B cell (primary cell): ENCODE results near the gene PLBD1. TPM values are rescaled to one million over a fixed set of nuclear protein-coding genes. Genes with fewer than 3 reads are reported as not detected.

Experiments used
- ATAC-seq: fragments of 200-7000 bp; cut with Tn5 transposase; one replicate; pipeline ENCODE4 v1.10.0; 2021; ENCODE audit warnings: low read depth, mild to moderate bottlenecking, moderate number of reproducible peaks, moderate library complexity
- CTCF ChIA-PET: fragments of 350-600 bp; sonication (Branson Sonifier 250); formaldehyde crosslinking; loops from one replicate; lab custom pipeline; 2021; ENCODE audit warnings: antibody characterized with exemption, inconsistent platforms; lab: Charles Lee
- POLR2A ChIA-PET: fragments of 350-600 bp; sonication (Branson Sonifier 250); formaldehyde crosslinking; loops from one replicate; lab custom pipeline; 2021; ENCODE audit warnings: antibody characterized with exemption; lab: Charles Lee
- DNase-seq: peaks from one replicate; pipeline ENCODE4 v3.0.0; 2013
- H2AFZ ChIP-seq: 2 replicates; pipeline ENCODE4 v1.6.1; 2012; ENCODE audit warnings: mild to moderate bottlenecking, low read depth, low read length; ENCODE audit not compliant: insufficient read depth, poor library complexity, severe bottlenecking
- H3K27ac ChIP-seq, 2 donors: 1 replicate in 1 of 2; 2 replicates in 1 of 2; pipeline ENCODE4 v1.5.1; 2012 to 2013; ENCODE audit warnings: low read length in 2 of 2, mild to moderate bottlenecking in 2 of 2, moderate library complexity in 1 of 2
- H3K27me3 ChIP-seq, 4 experiments: fragments of 200-600 bp in 1 of 4; sonication (generic) in 1 of 4; replicated peaks in 1 of 4; 1 replicate in 2 of 4; 2 replicates in 2 of 4; pipeline versions ENCODE4 v1.6.1 to v1.7.0; 2013 to 2016; ENCODE audit warnings: low read length in 3 of 4, mild to moderate bottlenecking in 2 of 4, mixed read lengths in 1 of 4, moderate library complexity in 1 of 4; ENCODE audit not compliant: insufficient read depth in 4 of 4, control insufficient read depth in 3 of 4; ENCODE audit errors: control extremely low read depth in 1 of 4
- H3K36me3 ChIP-seq, 2 experiments: replicated peaks in 1 of 2; 1 replicate in 1 of 2; 2 replicates in 1 of 2; pipeline versions ENCODE4 v1.6.1 to v1.7.1; 2013; ENCODE audit warnings: low read length in 1 of 2; ENCODE audit not compliant: insufficient read depth in 2 of 2, control insufficient read depth in 1 of 2; ENCODE audit errors: control extremely low read depth in 1 of 2, extremely low read depth in 1 of 2
- H3K4me1 ChIP-seq, 2 donors: fragments of 200-600 bp in 1 of 2; sonication (generic) in 1 of 2; 1 replicate in 1 of 2; 2 replicates in 1 of 2; pipeline versions ENCODE4 v1.5.1 to v1.6.1; 2013 to 2017; ENCODE audit warnings: low read length in 2 of 2; ENCODE audit not compliant: control insufficient read depth in 2 of 2, insufficient read depth in 2 of 2
- H3K4me2 ChIP-seq: replicated peaks from 2 replicates; pipeline ENCODE3; 2012; ENCODE audit warnings: mild to moderate bottlenecking, low read depth, low read length; ENCODE audit not compliant: poor library complexity, severe bottlenecking
- H3K4me3 ChIP-seq, 5 experiments: fragments of 200-600 bp in 1 of 5; sonication (generic) in 1 of 5; 1 replicate in 3 of 5; 2 replicates in 2 of 5; pipeline versions ENCODE4 v1.5.1 to v1.7.0; 2011 to 2016; ENCODE audit warnings: low read length in 4 of 5, mild to moderate bottlenecking in 4 of 5, low read depth in 2 of 5, control low read depth in 1 of 5, moderate library complexity in 1 of 5; ENCODE audit not compliant: insufficient read depth in 1 of 5; ENCODE audit errors: control extremely low read depth in 1 of 5, extremely low read depth in 1 of 5
- H3K79me2 ChIP-seq: fragments of 200-600 bp; sonication (generic); one replicate; pipeline ENCODE4 v1.6.0; 2016; ENCODE audit warnings: low read length; ENCODE audit not compliant: control insufficient read depth, insufficient read depth
- H3K9ac ChIP-seq: fragments of 200-600 bp; sonication (generic); 2 replicates; pipeline ENCODE4 v1.6.1; 2017; ENCODE audit warnings: mild to moderate bottlenecking, low read length, moderate library complexity
- H3K9me3 ChIP-seq, 3 donors: one replicate each; pipeline versions ENCODE4 v1.6.1 to v1.7.1; 2013; ENCODE audit warnings: low read length in 2 of 3; ENCODE audit not compliant: control insufficient read depth in 2 of 3, insufficient read depth in 1 of 3; ENCODE audit errors: control extremely low read depth in 1 of 3
- H4K20me1 ChIP-seq: 2 replicates; pipeline ENCODE4 v1.6.0; 2012; ENCODE audit warnings: mild to moderate bottlenecking, low read length; ENCODE audit not compliant: insufficient read depth, control insufficient read depth, poor library complexity, severe bottlenecking
- H3K27ac Mint-ChIP-seq: one replicate; pipeline ENCODE4 v1.8.0; 2021; ENCODE audit warnings: mixed read lengths
- H3K27me3 Mint-ChIP-seq: one replicate; pipeline ENCODE4 v1.8.0; 2021; ENCODE audit warnings: mixed read lengths
- H3K4me1 Mint-ChIP-seq: one replicate; pipeline ENCODE4 v1.8.0; 2021; ENCODE audit warnings: mixed read lengths
- H3K4me3 Mint-ChIP-seq: one replicate; pipeline ENCODE4 v1.8.0; 2021; ENCODE audit warnings: mixed read lengths
- H3K9me3 Mint-ChIP-seq: one replicate; pipeline ENCODE4 v1.8.0; 2022; ENCODE audit warnings: mixed read lengths; ENCODE audit not compliant: insufficient read depth
- CTCF ChIP-seq: fragments of 200-600 bp; IDR thresholded peaks from one replicate; pipeline ENCODE4 v1.8.0; 2022; ENCODE audit warnings: antibody characterized with exemption, mild to moderate bottlenecking
- EZH2 ChIP-seq: IDR thresholded peaks from 2 replicates; pipeline ENCODE4 v1.6.1; 2012; ENCODE audit warnings: borderline replicate concordance, low read depth, mild to moderate bottlenecking, moderate library complexity, low read length; ENCODE audit not compliant: insufficient read depth, poor library complexity, severe bottlenecking
- WGBS: methylation state at CpG from one replicate; pipeline ENCODE4 v1.1.5; 2013; ENCODE audit warnings: missing lambda C conversion rate; ENCODE audit not compliant: insufficient coverage; 5-methylcytosine and 5-hydroxymethylcytosine counted together
- intact Hi-C: fragments of 100-400 bp; cut with micrococcal nuclease; formaldehyde crosslinking; loops from one replicate; pipeline ENCODE4 v1.10.0; 2022
- polyA plus RNA-seq: library from polyadenylated mRNA; depleted of rRNA; stranded (reverse); fragments of >200 nt; gene quantifications from 2 replicates; pipeline ENCODE4 v1.2.3, GENCODE V29; 2012
- total RNA-seq, 2 donors: library from RNA; stranded (reverse); fragments of 120-200 nt in 1 of 2; gene quantifications; 1 replicate in 1 of 2; 2 replicates in 1 of 2; pipeline versions ENCODE4 v1.2.3 to v1.2.4, GENCODE V29; 2013 to 2022

The PLBD1 gene
- total and polyA plus RNA-seq, 2 donors (not counting 1 experiment from before 2014, with no cell fraction given): 1.1 to 1.6 TPM

- no peak for DNase-seq
- H3K9me3 Mint-ChIP-seq: peaks cover 22% of the 10 kb centered on the region
- H3K27ac ChIP-seq: no peak overlapping the region
- intact Hi-C loops: no loop called here
- H3K79me2 ChIP-seq: no peaks in the 10 kb centered on the region
- no peak for ATAC-seq
- no peak overlapping the region for H3K27ac Mint-ChIP-seq
- H3K36me3 ChIP-seq: no peaks in the 10 kb centered on the region
- TF ChIP-seq EZH2: no peak
- TF ChIP-seq CTCF: no peak
- no peak overlapping the region for H3K4me2 ChIP-seq
- H3K4me1 ChIP-seq: no peaks in the 10 kb centered on the region
- WGBS: no CpG with 5 or more reads among the region's 3 CpGs
- POLR2A ChIA-PET: no interaction called here
- H3K27me3 Mint-ChIP-seq: no peaks in the 10 kb centered on the region
- H3K4me1 Mint-ChIP-seq: peaks cover 5% of the 10 kb centered on the region
- no peaks in the 10 kb centered on the region for H3K27me3 ChIP-seq
- H3K4me3 ChIP-seq: no peak overlapping the region
- H2AFZ ChIP-seq: no peak overlapping the region
- no peaks in the 10 kb centered on the region for H4K20me1 ChIP-seq
- H3K9ac ChIP-seq: no peak overlapping the region
- CTCF ChIA-PET: interaction anchor here (0.9 kb wide), 1 partner anchor 9 kb away, joined by 3 read pairs; no protein-coding TSS in a partner anchor
- H3K4me3 Mint-ChIP-seq: no peak overlapping the region
- peaks cover 5 to 34% (median 21%) of the 10 kb centered on the region in 3 donors for H3K9me3 ChIP-seq
Measured at GRCh38 chr12:14605401-14605989, 37.8 kb upstream of the PLBD1 start.

- H3K27ac ChIP-seq: no peak overlapping the region
- no peaks in the 10 kb centered on the region for H4K20me1 ChIP-seq
- no peaks in the 10 kb centered on the region for H3K4me1 ChIP-seq
- TF ChIP-seq EZH2 (no peak), CTCF (no peak)
- H3K36me3 ChIP-seq: no peaks in the 10 kb centered on the region
- no peak overlapping the region for H3K4me3 ChIP-seq
- H3K9me3 ChIP-seq: peaks cover 2 to 38% (median 17%) of the 10 kb centered on the region in 3 donors
- H2AFZ ChIP-seq: no peak overlapping the region
- 100% methylated on average over 1 of the region's 4 CpGs for WGBS
- Mint-ChIP-seq H3K4me1 (peaks cover 5% of the 10 kb centered on the region), H3K27me3 (no peaks in the 10 kb centered on the region), H3K27ac (no peak overlapping the region), H3K4me3 (no peak overlapping the region), H3K9me3 (peaks cover 15% of the 10 kb centered on the region)
- H3K27me3 ChIP-seq: no peaks in the 10 kb centered on the region
- ChIA-PET CTCF (no interaction called here), POLR2A (no interaction called here)
- ATAC-seq (no peak), DNase-seq (no peak)
- intact Hi-C loops: no loop called here
- H3K4me2 ChIP-seq: no peak overlapping the region
- no peaks in the 10 kb centered on the region for H3K79me2 ChIP-seq
- no peak overlapping the region for H3K9ac ChIP-seq
Measured at GRCh38 chr12:14601692-14602478, 34.2 kb upstream of the PLBD1 start.
